HepG2 (cell line): ENCODE data around the gene PRKCD. TPM values are rescaled to one million over a fixed set of nuclear protein-coding genes. Genes with fewer than 3 reads are reported as not detected.
A peak's percentile ranks its signal among the peaks of the same experiment; 100 is the strongest.

Source experiments
- CENPT ChIP-seq: sonication (generic); formaldehyde crosslinking; IDR thresholded peaks from 2 replicates; pipeline ENCODE4 v1.8.0; 2022; ENCODE audit warnings: low read depth, mild to moderate bottlenecking, moderate library complexity, missing genetic modification reagents
- DPF2 ChIP-seq: sonication (generic); formaldehyde crosslinking; IDR thresholded peaks from 2 replicates; pipeline ENCODE4 v1.4.0; 2020; ENCODE audit warnings: mild to moderate bottlenecking, low read depth, missing genetic modification reagents, borderline replicate concordance
- ELF3 ChIP-seq: IDR thresholded peaks from 2 replicates; pipeline ENCODE4 v1.6.1; 2016; ENCODE audit warnings: missing genetic modification reagents, missing compliant biosample characterization
- GMEB2 ChIP-seq: IDR thresholded peaks from 2 replicates; pipeline ENCODE4 v1.6.1; 2016; ENCODE audit warnings: missing biosample characterization, missing genetic modification reagents, low read depth
- HIVEP1 ChIP-seq: sonication (generic); formaldehyde crosslinking; IDR thresholded peaks from 2 replicates; pipeline ENCODE4 v1.4.0; 2020; ENCODE audit warnings: mild to moderate bottlenecking, missing genetic modification reagents
- HNF1B ChIP-seq: sonication (generic); formaldehyde crosslinking; IDR thresholded peaks from 2 replicates; pipeline ENCODE4 v1.5.1; 2020; ENCODE audit warnings: mild to moderate bottlenecking, moderate library complexity, missing genetic modification reagents
- NCOR1 ChIP-seq: fragments of 200-600 bp; sonication (generic); IDR thresholded peaks from 2 replicates; pipeline ENCODE4 v1.7.0; 2017; ENCODE audit warnings: antibody characterized with exemption, low read length, borderline replicate concordance
- PREB ChIP-seq: sonication (generic); formaldehyde crosslinking; IDR thresholded peaks from 2 replicates; pipeline ENCODE4 v1.4.0; 2020; ENCODE audit warnings: missing genetic modification reagents
- SOX13 ChIP-seq, 3 experiments: fragments of 450-650 bp in 1 of 3; sonication (generic) in 1 of 3; formaldehyde crosslinking in 1 of 3; IDR thresholded peaks in 2 of 3; conservative IDR thresholded peaks in 1 of 3; 2 replicates each; pipeline versions ENCODE4 v1.5.0 to v1.6.1; 2016 to 2020; ENCODE audit warnings: antibody characterized with exemption in 1 of 3, mild to moderate bottlenecking in 1 of 3, missing compliant biosample characterization in 1 of 3, missing genetic modification reagents in 1 of 3, moderate library complexity in 1 of 3
- ZBTB3 ChIP-seq: sonication (generic); formaldehyde crosslinking; IDR thresholded peaks from 2 replicates; pipeline ENCODE4 v1.4.0; 2020; ENCODE audit warnings: low read depth, mild to moderate bottlenecking, moderate library complexity, missing genetic modification reagents, borderline replicate concordance
- ZNF556 ChIP-seq: sonication (generic); formaldehyde crosslinking; IDR thresholded peaks from 2 replicates; pipeline ENCODE4 v1.4.0; 2020; ENCODE audit warnings: mild to moderate bottlenecking, missing genetic modification reagents, borderline replicate concordance
- ZNF597 ChIP-seq: sonication (generic); formaldehyde crosslinking; IDR thresholded peaks from 2 replicates; pipeline ENCODE4 v1.5.0; 2020; ENCODE audit warnings: missing genetic modification reagents
- ZNF652 ChIP-seq: IDR thresholded peaks from 2 replicates; pipeline ENCODE4 v1.6.1; 2016; ENCODE audit warnings: low read depth, borderline replicate concordance
- polyA plus RNA-seq, 8 experiments: library from polyadenylated mRNA; depleted of rRNA in 3 of 8; stranded (reverse) in 7 of 8; unstranded in 1 of 8; fragments of >200 nt; fragmentation: Illumina TruSeq in 4 of 8; extraction: Trizol in 4 of 8; gene quantifications; 2 replicates each; pipeline versions ENCODE4 v1.2.1 to v1.2.3, GENCODE V29; 2011 to 2016; ENCODE audit warnings: low read depth in 4 of 8, missing spikeins in 1 of 8, mixed read lengths in 1 of 8; ENCODE audit not compliant: insufficient read depth in 1 of 8
- total RNA-seq, 5 experiments: library from RNA; depleted of rRNA; stranded (reverse); fragments of >200 nt; fragmentation: Illumina TruSeq; extraction: Trizol; gene quantifications; 2 replicates each; pipeline ENCODE4 v1.2.3, GENCODE V29; 2016; ENCODE audit warnings: low read depth in 1 of 5
- TF ChIP-seq, protein P1 (sequence below): sonication (generic); formaldehyde crosslinking; IDR thresholded peaks from 2 replicates; pipeline ENCODE4 v1.8.0; 2023; ENCODE audit warnings: mild to moderate bottlenecking, missing genetic modification reagents
- TF ChIP-seq, protein P2 (sequence below): sonication (generic); formaldehyde crosslinking; IDR thresholded peaks from 2 replicates; pipeline ENCODE4 v1.5.1; 2020; ENCODE audit warnings: mild to moderate bottlenecking, missing genetic modification reagents, moderate library complexity
- TF ChIP-seq, protein P3 (sequence below): IDR thresholded peaks from 2 replicates; pipeline ENCODE4 v1.6.1; 2012; ENCODE audit warnings: low read depth, low read length, improper control_type of control experiment

The PRKCD gene
- total and polyA plus RNA-seq, 2 of the 13 experiments (the other 11 are each of a cell fraction or from before 2014, with no cell fraction given), result 1.6 to 40.7 TPM

- TF ChIP-seq GMEB2 (CRISPR knock-in tag) (no peak), ZNF597 (CRISPR knock-in tag) (no peak), SOX13 (IDR thresholded peaks at IDR 0.05) (no peak), SOX13 (CRISPR knock-in tag; conservative IDR thresholded peaks at IDR 0.05 in 1 of 2, IDR thresholded peaks at IDR 0.05 in 1 of 2) (peak in 1 of 2 experiments; percentile 43; a peak in 1 of 4 replicates), PREB (CRISPR knock-in tag) (no peak), ZNF556 (CRISPR knock-in tag) (no peak), DPF2 (CRISPR knock-in tag) (no peak), ZNF652 (CRISPR knock-in tag) (no peak), ELF3 (peak; percentile 45; the same call in 1 of the 2 replicates), NCOR1 (no peak), ZBTB3 (CRISPR knock-in tag) (no peak), HIVEP1 (CRISPR knock-in tag) (no peak), CENPT (no peak), HNF1B (CRISPR knock-in tag) (peak; percentile 73; the same call in 1 of the 2 replicates)
- TF ChIP-seq, protein P1, sequence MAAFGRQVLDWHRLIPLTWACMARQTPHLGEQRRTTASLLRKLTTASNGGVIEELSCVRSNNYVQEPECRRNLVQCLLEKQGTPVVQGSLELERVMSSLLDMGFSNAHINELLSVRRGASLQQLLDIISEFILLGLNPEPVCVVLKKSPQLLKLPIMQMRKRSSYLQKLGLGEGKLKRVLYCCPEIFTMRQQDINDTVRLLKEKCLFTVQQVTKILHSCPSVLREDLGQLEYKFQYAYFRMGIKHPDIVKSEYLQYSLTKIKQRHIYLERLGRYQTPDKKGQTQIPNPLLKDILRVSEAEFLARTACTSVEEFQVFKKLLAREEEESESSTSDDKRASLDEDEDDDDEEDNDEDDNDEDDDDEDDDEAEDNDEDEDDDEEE, result no peak
- TF ChIP-seq, protein P2, sequence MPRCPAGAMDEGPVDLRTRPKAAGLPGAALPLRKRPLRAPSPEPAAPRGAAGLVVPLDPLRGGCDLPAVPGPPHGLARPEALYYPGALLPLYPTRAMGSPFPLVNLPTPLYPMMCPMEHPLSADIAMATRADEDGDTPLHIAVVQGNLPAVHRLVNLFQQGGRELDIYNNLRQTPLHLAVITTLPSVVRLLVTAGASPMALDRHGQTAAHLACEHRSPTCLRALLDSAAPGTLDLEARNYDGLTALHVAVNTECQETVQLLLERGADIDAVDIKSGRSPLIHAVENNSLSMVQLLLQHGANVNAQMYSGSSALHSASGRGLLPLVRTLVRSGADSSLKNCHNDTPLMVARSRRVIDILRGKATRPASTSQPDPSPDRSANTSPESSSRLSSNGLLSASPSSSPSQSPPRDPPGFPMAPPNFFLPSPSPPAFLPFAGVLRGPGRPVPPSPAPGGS (CRISPR knock-in tag), result no peak
- TF ChIP-seq, protein P3, sequence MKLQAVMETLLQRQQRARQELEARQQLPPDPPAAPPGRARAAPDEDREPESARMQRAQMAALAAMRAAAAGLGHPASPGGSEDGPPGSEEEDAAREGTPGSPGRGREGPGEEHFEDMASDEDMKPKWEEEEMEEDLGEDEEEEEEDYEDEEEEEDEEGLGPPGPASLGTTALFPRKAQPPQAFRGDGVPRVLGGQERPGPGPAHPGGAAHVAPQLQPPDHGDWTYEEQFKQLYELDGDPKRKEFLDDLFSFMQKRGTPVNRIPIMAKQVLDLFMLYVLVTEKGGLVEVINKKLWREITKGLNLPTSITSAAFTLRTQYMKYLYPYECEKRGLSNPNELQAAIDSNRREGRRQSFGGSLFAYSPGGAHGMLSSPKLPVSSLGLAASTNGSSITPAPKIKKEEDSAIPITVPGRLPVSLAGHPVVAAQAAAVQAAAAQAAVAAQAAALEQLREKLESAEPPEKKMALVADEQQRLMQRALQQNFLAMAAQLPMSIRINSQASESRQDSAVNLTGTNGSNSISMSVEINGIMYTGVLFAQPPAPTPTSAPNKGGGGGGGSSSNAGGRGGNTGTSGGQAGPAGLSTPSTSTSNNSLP, result no peak; the same call in 1 of the 2 replicates
Measured at GRCh38 chr3:53238051-53238850, 77.2 kb downstream of the PRKCD start (continued).
